ENCODE measurements around the gene NME9. TPM values are rescaled to one million over a fixed set of nuclear protein-coding genes. Genes with fewer than 3 reads are reported as not detected.

NME9 gene
- total RNA-seq, 2 donors from 2014 or later: 0.40 to 1.3 TPM

DNA sequence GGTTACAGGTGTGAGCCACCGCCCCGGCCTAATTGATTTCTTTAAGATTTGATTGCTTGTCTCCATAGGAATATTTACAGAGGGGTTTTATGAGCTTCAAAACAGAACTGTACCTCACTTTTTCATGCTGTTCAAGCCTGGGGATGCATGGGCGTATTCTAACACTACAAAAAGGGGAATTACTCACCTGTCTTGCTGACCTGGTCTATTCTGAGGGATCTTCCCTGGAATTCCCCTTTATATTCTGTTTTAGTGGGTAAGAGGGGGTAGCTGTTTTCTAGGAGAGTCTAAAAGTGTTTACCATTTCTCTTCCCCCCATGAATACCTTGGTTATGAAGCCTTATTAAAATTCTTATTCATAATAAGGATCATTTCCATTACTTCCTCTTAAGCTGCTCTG is 48.1 kb downstream of the NME9 start:
- Mint-ChIP-seq H3K27me3 (ENCODE audit: insufficient read depth) (no peaks in the 10 kb centered on the region), H3K36me3 (ENCODE audit: low read depth) (peaks cover 13% of the 10 kb centered on the region), H3K4me1 (no peaks in the 10 kb centered on the region), H3K4me3 (no peak overlapping the region), H3K9me3 (no peaks in the 10 kb centered on the region), H3K27ac (no peak overlapping the region)
- Histone ChIP-seq H3K4me3 (ENCODE audit: low read length) (no peak overlapping the region), H3K36me3 (ENCODE audit: control insufficient read depth, insufficient read depth, low read length) (peaks cover 40% of the 10 kb centered on the region), H3K9me3 (ENCODE audit: control insufficient read depth, low read length) (no peaks in the 10 kb centered on the region), H3K4me1 (ENCODE audit: control insufficient read depth, insufficient read depth, low read length) (no peaks in the 10 kb centered on the region), H3K27ac (ENCODE audit: low read depth, low read length) (no peak overlapping the region), H3K9ac (ENCODE audit: extremely low read depth, low read length, poor library complexity, severe bottlenecking) (no peak overlapping the region), H3K27me3 (ENCODE audit: control insufficient read depth, insufficient read depth, low read length, poor library complexity, severe bottlenecking) (no peaks in the 10 kb centered on the region)
- TF ChIP-seq CTCF (conservative IDR thresholded peaks at IDR 0.05): no peak
- no peak for DNase-seq
- 94 to 95% methylated on average over 2 to 3 of the region's 3 CpGs for WGBS, 2 experiments (ENCODE audit: insufficient coverage in 1 of 2, insufficient read length in 1 of 2)

GRCh38 chr3:138271189-138271794 is 58.4 kb downstream of the NME9 start:
- H3K9me3 Mint-ChIP-seq: no peaks in the 10 kb centered on the region
- no peak for DNase-seq
- Histone ChIP-seq H3K9me3 (ENCODE audit: control insufficient read depth, low read length) (no peaks in the 10 kb centered on the region), H3K27me3 (ENCODE audit: control insufficient read depth, insufficient read depth, low read length, poor library complexity, severe bottlenecking) (no peaks in the 10 kb centered on the region), H3K9ac (ENCODE audit: extremely low read depth, low read length, poor library complexity, severe bottlenecking) (no peak overlapping the region), H3K27ac (ENCODE audit: low read depth, low read length) (no peak overlapping the region), H3K4me1 (ENCODE audit: control insufficient read depth, insufficient read depth, low read length) (no peaks in the 10 kb centered on the region), H3K36me3 (ENCODE audit: control insufficient read depth, insufficient read depth, low read length) (peaks cover 73% of the 10 kb centered on the region), H3K4me3 (ENCODE audit: low read length) (no peak overlapping the region)
- 97% methylated on average over 2 of the region's 2 CpGs for WGBS, 2 experiments (ENCODE audit: insufficient coverage in 1 of 2, insufficient read length in 1 of 2)
- no peak for TF ChIP-seq CTCF (conservative IDR thresholded peaks at IDR 0.05)
- no peaks in the 10 kb centered on the region for H3K27me3 Mint-ChIP-seq (ENCODE audit: insufficient read depth)
- H3K36me3 Mint-ChIP-seq (ENCODE audit: low read depth): peaks cover 50% of the 10 kb centered on the region
- H3K4me3 Mint-ChIP-seq: no peak overlapping the region
- no peak overlapping the region for H3K27ac Mint-ChIP-seq
- no peaks in the 10 kb centered on the region for H3K4me1 Mint-ChIP-seq

DNA sequence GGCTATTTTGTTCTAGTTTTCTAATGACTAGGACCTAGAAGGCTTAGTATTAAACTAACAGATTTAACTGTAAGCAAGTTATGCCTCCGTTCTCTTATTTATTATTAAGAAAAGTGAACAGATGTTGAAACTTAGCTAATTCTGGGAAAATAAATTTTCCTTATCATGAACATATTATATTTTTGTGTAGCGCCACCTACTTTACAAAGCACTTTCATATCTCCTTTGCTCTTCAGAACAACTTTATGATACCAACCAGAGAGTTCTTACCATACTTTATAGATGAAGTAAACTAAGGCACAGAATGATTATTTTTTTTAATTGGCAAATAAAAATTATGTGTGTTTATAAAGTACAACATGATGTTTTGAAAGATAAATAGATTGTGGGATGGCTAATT is 59.4 kb downstream of the NME9 start:
- no peaks in the 10 kb centered on the region for H3K4me1 ChIP-seq (ENCODE audit: control insufficient read depth, insufficient read depth, low read length)
- H3K36me3 Mint-ChIP-seq (ENCODE audit: low read depth): peaks cover 51% of the 10 kb centered on the region
- DNase-seq: no peak
- H3K9me3 Mint-ChIP-seq: no peaks in the 10 kb centered on the region
- no peak for TF ChIP-seq CTCF (conservative IDR thresholded peaks at IDR 0.05)
- H3K27me3 Mint-ChIP-seq (ENCODE audit: insufficient read depth): no peaks in the 10 kb centered on the region
- no peaks in the 10 kb centered on the region for H3K27me3 ChIP-seq (ENCODE audit: control insufficient read depth, insufficient read depth, low read length, poor library complexity, severe bottlenecking)
- 100% methylated on average over 2 of the region's 2 CpGs; no CpG with 5 or more reads in 1 of the 2 experiments for WGBS, 2 experiments (ENCODE audit: insufficient coverage in 1 of 2, insufficient read length in 1 of 2)
- H3K9ac ChIP-seq (ENCODE audit: extremely low read depth, low read length, poor library complexity, severe bottlenecking): no peak overlapping the region
- no peaks in the 10 kb centered on the region for H3K9me3 ChIP-seq (ENCODE audit: control insufficient read depth, low read length)
- H3K4me3 Mint-ChIP-seq: no peak overlapping the region
- H3K4me1 Mint-ChIP-seq: no peaks in the 10 kb centered on the region
- H3K27ac ChIP-seq (ENCODE audit: low read depth, low read length): no peak overlapping the region
- peaks cover 74% of the 10 kb centered on the region for H3K36me3 ChIP-seq (ENCODE audit: control insufficient read depth, insufficient read depth, low read length)
- no peak overlapping the region for H3K27ac Mint-ChIP-seq
- H3K4me3 ChIP-seq (ENCODE audit: low read length): no peak overlapping the region

All from endodermal cell (in vitro differentiated cells).